Measurements from ENCODE around the gene RFESD. TPM values are rescaled to one million over a fixed set of nuclear protein-coding genes. Genes with fewer than 3 reads are reported as not detected.

Gene RFESD
- polyA plus RNA-seq, 4 donors: 0.27 to 3.4 (median 1.4) TPM; not detected in 1

GRCh38 chr5:95671826-95672225 lies 25.2 kb downstream of the RFESD start:
- Histone ChIP-seq H3K9me3 (ENCODE audit: control insufficient read depth in 2 of 2, insufficient read depth in 1 of 2, low read depth in 1 of 2, low read length in 1 of 2) (no peaks in the 10 kb centered on the region), H3K27ac (ENCODE audit: low read depth in 1 of 3, low read length in 2 of 3) (no peak overlapping the region), H3K27me3 (ENCODE audit: control insufficient read depth in 3 of 3, insufficient read depth in 3 of 3, low read length in 3 of 3) (no peaks in the 10 kb centered on the region), H3K36me3 (ENCODE audit: control insufficient read depth in 3 of 3, insufficient read depth in 2 of 3, low read depth in 1 of 3, low read length in 3 of 3) (no peaks in the 10 kb centered on the region), H3K4me3 (ENCODE audit: low read depth in 1 of 3, low read length in 3 of 3) (no peak overlapping the region), H3K4me1 (ENCODE audit: control insufficient read depth in 3 of 3, insufficient read depth in 2 of 3, low read depth in 1 of 3, low read length in 2 of 3) (no peaks in the 10 kb centered on the region)
- DNase-seq (no peak), FAIRE-seq (no peak)
- WGBS, 3 donors: 76 to 82% (median 79%) methylated on average over 1 of the region's 1 CpG

DNA sequence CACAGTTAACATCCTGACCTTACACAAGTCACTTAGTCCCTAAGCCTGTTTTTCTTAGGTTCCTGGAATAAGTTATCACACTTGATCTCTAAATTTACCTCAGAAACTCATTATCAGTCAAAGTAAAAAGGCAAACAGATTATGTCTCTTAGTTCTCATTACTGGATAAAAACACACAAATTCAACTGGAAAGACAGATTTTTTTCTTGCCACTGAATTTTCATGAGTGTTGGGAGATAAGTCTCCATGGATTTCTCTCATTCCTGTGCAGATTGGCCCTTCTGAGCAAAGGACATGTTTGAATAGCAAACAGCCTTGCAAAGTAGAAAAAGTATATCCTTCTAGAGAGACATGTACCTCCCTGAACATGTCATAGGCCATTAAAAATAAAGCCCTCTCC lies 26.1 kb downstream of the RFESD start:
- no peaks in the 10 kb centered on the region for H3K9me3 ChIP-seq (ENCODE audit: control insufficient read depth in 2 of 2, insufficient read depth in 1 of 2, low read depth in 1 of 2, low read length in 1 of 2)
- FAIRE-seq (no peak), DNase-seq (peak in 1 of 2 donors; percentile 9)
- no peaks in the 10 kb centered on the region for H3K27me3 ChIP-seq (ENCODE audit: control insufficient read depth in 3 of 3, insufficient read depth in 3 of 3, low read length in 3 of 3)
- H3K36me3 ChIP-seq (ENCODE audit: control insufficient read depth in 3 of 3, insufficient read depth in 2 of 3, low read depth in 1 of 3, low read length in 3 of 3): no peaks in the 10 kb centered on the region
- no peaks in the 10 kb centered on the region for H3K4me1 ChIP-seq (ENCODE audit: control insufficient read depth in 3 of 3, insufficient read depth in 2 of 3, low read depth in 1 of 3, low read length in 2 of 3)
- H3K4me3 ChIP-seq (ENCODE audit: low read depth in 1 of 3, low read length in 3 of 3): no peak overlapping the region
- no peak overlapping the region for H3K27ac ChIP-seq (ENCODE audit: low read depth in 1 of 3, low read length in 2 of 3)

GRCh38 chr5:95673081-95673480 lies 26.5 kb downstream of the RFESD start:
- Histone ChIP-seq H3K27ac (ENCODE audit: low read depth in 1 of 3, low read length in 2 of 3) (no peak overlapping the region), H3K36me3 (ENCODE audit: control insufficient read depth in 3 of 3, insufficient read depth in 2 of 3, low read depth in 1 of 3, low read length in 3 of 3) (no peaks in the 10 kb centered on the region), H3K4me3 (ENCODE audit: low read depth in 1 of 3, low read length in 3 of 3) (no peak overlapping the region), H3K27me3 (ENCODE audit: control insufficient read depth in 3 of 3, insufficient read depth in 3 of 3, low read length in 3 of 3) (no peaks in the 10 kb centered on the region), H3K4me1 (ENCODE audit: control insufficient read depth in 3 of 3, insufficient read depth in 2 of 3, low read depth in 1 of 3, low read length in 2 of 3) (no peaks in the 10 kb centered on the region), H3K9me3 (ENCODE audit: control insufficient read depth in 2 of 2, insufficient read depth in 1 of 2, low read depth in 1 of 2, low read length in 1 of 2) (no peaks in the 10 kb centered on the region)
- peak in 1 of 2 donors; percentile 11 for DNase-seq
- WGBS, 3 donors: 70 to 74% (median 70%) methylated on average over 3 of the region's 3 CpGs
- FAIRE-seq: no peak

DNA sequence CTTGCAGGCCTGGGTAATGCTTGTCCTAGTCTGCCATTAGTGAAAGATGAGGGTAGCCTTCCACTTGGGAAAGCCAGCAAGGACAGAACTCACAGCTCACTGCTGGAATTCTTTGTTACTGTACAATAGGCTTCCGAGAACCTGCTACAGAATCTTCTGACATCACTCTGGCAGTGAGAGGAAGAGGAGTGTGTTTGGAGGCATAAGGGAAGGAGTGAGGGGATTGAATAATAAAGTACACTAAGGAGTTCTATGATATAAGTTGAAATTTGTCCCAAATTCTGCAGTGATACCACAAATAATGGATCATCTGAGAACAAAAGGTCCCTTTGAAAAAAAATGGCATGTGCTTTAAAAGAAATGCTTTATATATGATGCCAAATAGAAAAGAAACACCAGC lies 36.3 kb downstream of the RFESD start, which contains the start of gene SPATA9:
Gene SPATA9, minus strand, starts transcription at position 101 of the 400 bp plus-strand sequence. CDS start 137 bp downstream, outside the sequence.
- Histone ChIP-seq H3K9me3 (ENCODE audit: control insufficient read depth in 2 of 2, insufficient read depth in 1 of 2, low read depth in 1 of 2, low read length in 1 of 2) (no peaks in the 10 kb centered on the region), H3K36me3 (ENCODE audit: control insufficient read depth in 3 of 3, insufficient read depth in 2 of 3, low read depth in 1 of 3, low read length in 3 of 3) (no peaks in the 10 kb centered on the region), H3K4me1 (ENCODE audit: control insufficient read depth in 3 of 3, insufficient read depth in 2 of 3, low read depth in 1 of 3, low read length in 2 of 3) (no peaks in the 10 kb centered on the region), H3K27me3 (ENCODE audit: control insufficient read depth in 3 of 3, insufficient read depth in 3 of 3, low read length in 3 of 3) (no peaks in the 10 kb centered on the region), H3K4me3 (ENCODE audit: low read depth in 1 of 3, low read length in 3 of 3) (no peak within 1 kb of the TSS), H3K27ac (ENCODE audit: low read depth in 1 of 3, low read length in 2 of 3) (no peak within 1 kb of the TSS)
- DNase-seq (no peak), FAIRE-seq (no peak)
- 94 to 100% (median 97%) methylated on average over 1 of the region's 1 CpG for WGBS, 3 donors

GRCh38 chr5:95684361-95684760 lies 37.8 kb downstream of the RFESD start:
- FAIRE-seq: no peak
- Histone ChIP-seq H3K27me3 (ENCODE audit: control insufficient read depth in 3 of 3, insufficient read depth in 3 of 3, low read length in 3 of 3) (no peaks in the 10 kb centered on the region), H3K4me1 (ENCODE audit: control insufficient read depth in 3 of 3, insufficient read depth in 2 of 3, low read depth in 1 of 3, low read length in 2 of 3) (no peaks in the 10 kb centered on the region), H3K4me3 (ENCODE audit: low read depth in 1 of 3, low read length in 3 of 3) (no peak overlapping the region), H3K36me3 (ENCODE audit: control insufficient read depth in 3 of 3, insufficient read depth in 2 of 3, low read depth in 1 of 3, low read length in 3 of 3) (no peaks in the 10 kb centered on the region), H3K9me3 (ENCODE audit: control insufficient read depth in 2 of 2, insufficient read depth in 1 of 2, low read depth in 1 of 2, low read length in 1 of 2) (no peaks in the 10 kb centered on the region), H3K27ac (ENCODE audit: low read depth in 1 of 3, low read length in 2 of 3) (no peak overlapping the region)
- 77 to 91% (median 81%) methylated on average over 2 of the region's 2 CpGs for WGBS, 3 donors
- no peak for DNase-seq

- Histone ChIP-seq H3K36me3 (ENCODE audit: control insufficient read depth in 3 of 3, insufficient read depth in 2 of 3, low read depth in 1 of 3, low read length in 3 of 3) (no peaks in the 10 kb centered on the region), H3K27ac (ENCODE audit: low read depth in 1 of 3, low read length in 2 of 3) (no peak overlapping the region), H3K9me3 (ENCODE audit: control insufficient read depth in 2 of 2, insufficient read depth in 1 of 2, low read depth in 1 of 2, low read length in 1 of 2) (no peaks in the 10 kb centered on the region), H3K4me1 (ENCODE audit: control insufficient read depth in 3 of 3, insufficient read depth in 2 of 3, low read depth in 1 of 3, low read length in 2 of 3) (no peaks in the 10 kb centered on the region), H3K27me3 (ENCODE audit: control insufficient read depth in 3 of 3, insufficient read depth in 3 of 3, low read length in 3 of 3) (no peaks in the 10 kb centered on the region), H3K4me3 (ENCODE audit: low read depth in 1 of 3, low read length in 3 of 3) (no peak overlapping the region)
- no peak for FAIRE-seq
- no peak for DNase-seq
- WGBS, 3 donors: 87 to 91% (median 90%) methylated on average over 2 of the region's 2 CpGs
These were observed 40.1 kb downstream of the RFESD start for GRCh38 chr5:95686651-95687050.

GRCh38 chr5:95689680-95690079 lies 43.1 kb downstream of the RFESD start:
- Histone ChIP-seq H3K36me3 (ENCODE audit: control insufficient read depth in 3 of 3, insufficient read depth in 2 of 3, low read depth in 1 of 3, low read length in 3 of 3) (no peaks in the 10 kb centered on the region), H3K27me3 (ENCODE audit: control insufficient read depth in 3 of 3, insufficient read depth in 3 of 3, low read length in 3 of 3) (no peaks in the 10 kb centered on the region), H3K27ac (ENCODE audit: low read depth in 1 of 3, low read length in 2 of 3) (no peak overlapping the region), H3K9me3 (ENCODE audit: control insufficient read depth in 2 of 2, insufficient read depth in 1 of 2, low read depth in 1 of 2, low read length in 1 of 2) (no peaks in the 10 kb centered on the region), H3K4me3 (ENCODE audit: low read depth in 1 of 3, low read length in 3 of 3) (no peak overlapping the region), H3K4me1 (ENCODE audit: control insufficient read depth in 3 of 3, insufficient read depth in 2 of 3, low read depth in 1 of 3, low read length in 2 of 3) (no peaks in the 10 kb centered on the region)
- DNase-seq (no peak), FAIRE-seq (no peak)
- 91 to 97% (median 91%) methylated on average over 1 of the region's 1 CpG for WGBS, 3 donors

- no peaks in the 10 kb centered on the region for H3K4me1 ChIP-seq (ENCODE audit: control insufficient read depth in 3 of 3, insufficient read depth in 2 of 3, low read depth in 1 of 3, low read length in 2 of 3)
- no peaks in the 10 kb centered on the region for H3K27me3 ChIP-seq (ENCODE audit: control insufficient read depth in 3 of 3, insufficient read depth in 3 of 3, low read length in 3 of 3)
- no peak for FAIRE-seq
- no peaks in the 10 kb centered on the region for H3K36me3 ChIP-seq (ENCODE audit: control insufficient read depth in 3 of 3, insufficient read depth in 2 of 3, low read depth in 1 of 3, low read length in 3 of 3)
- H3K9me3 ChIP-seq (ENCODE audit: control insufficient read depth in 2 of 2, insufficient read depth in 1 of 2, low read depth in 1 of 2, low read length in 1 of 2): no peaks in the 10 kb centered on the region
- DNase-seq: no peak
- no peak overlapping the region for H3K4me3 ChIP-seq (ENCODE audit: low read depth in 1 of 3, low read length in 3 of 3)
- H3K27ac ChIP-seq (ENCODE audit: low read depth in 1 of 3, low read length in 2 of 3): no peak overlapping the region
These were observed 43.8 kb downstream of the RFESD start for GRCh38 chr5:95690333-95690732.
